Measurements from ENCODE around the gene RRAGC. TPM values are rescaled to one million over a fixed set of nuclear protein-coding genes. Genes with fewer than 3 reads are reported as not detected.

Gene RRAGC
- total RNA-seq, 6 experiments from 2014 or later = 7.6 to 16.5 (median 8.6) TPM

GRCh38 chr1:38818175-38818976, 41.2 kb downstream of the RRAGC start:
- H3K4me3 ChIP-seq = peak overlapping the region; percentile 5 to 28 (median 5)
- peaks cover 0 to 14% of the 10 kb centered on the region in 2 donors for H3K27me3 ChIP-seq
- TF ChIP-seq CTCF (IDR thresholded peaks at IDR 0.05) (peak; percentile 61 to 94 (median 78)), POLR2A (IDR thresholded peaks at IDR 0.05) (no peak)
- WGBS (ENCODE audit: insufficient coverage, low coverage, low lambda C conversion rate, missing lambda C conversion rate) = 4% methylated on average over 12 of the region's 70 CpGs
- ATAC-seq (peak; percentile 53 to 73 (median 66)), DNase-seq (peak in 1 of 3 donors; percentile 35)
- H3K9me3 ChIP-seq = no peaks in the 10 kb centered on the region
- no peak overlapping the region for H3K27ac ChIP-seq
- no peaks in the 10 kb centered on the region for H3K36me3 ChIP-seq
- H3K4me1 ChIP-seq = peaks cover 0 to 11% (median 3%) of the 10 kb centered on the region in 4 donors
- intact Hi-C loops (cut with DNase I) = no loop called here

GRCh38 chr1:38817267-38818174, 42.1 kb downstream of the RRAGC start:
- 85% methylated on average over 5 of the region's 45 CpGs for WGBS (ENCODE audit: insufficient coverage, low coverage, low lambda C conversion rate, missing lambda C conversion rate)
- ATAC-seq (peak in 2 of 4 donors; percentile 19), DNase-seq (no peak)
- Histone ChIP-seq H3K4me1 (peaks cover 0 to 11% (median 3%) of the 10 kb centered on the region in 4 donors), H3K4me3 (peak overlapping the region; percentile 5 to 28 (median 5)), H3K36me3 (no peaks in the 10 kb centered on the region), H3K27me3 (peaks cover 0 to 14% of the 10 kb centered on the region in 2 donors), H3K9me3 (no peaks in the 10 kb centered on the region), H3K27ac (no peak overlapping the region)
- intact Hi-C loops (cut with DNase I) = no loop called here
- TF ChIP-seq POLR2A (IDR thresholded peaks at IDR 0.05) (no peak), CTCF (IDR thresholded peaks at IDR 0.05) (no peak)

- DNase-seq (no peak), ATAC-seq (peak in 1 of 4 donors; percentile 17)
- H3K4me1 ChIP-seq = peaks cover 0 to 11% (median 3%) of the 10 kb centered on the region in 4 donors
- H3K27me3 ChIP-seq = peaks cover 0 to 14% of the 10 kb centered on the region in 2 donors
- no peaks in the 10 kb centered on the region for H3K36me3 ChIP-seq
- H3K27ac ChIP-seq = no peak overlapping the region
- H3K4me3 ChIP-seq = no peak overlapping the region
- TF ChIP-seq CTCF (IDR thresholded peaks at IDR 0.05) (no peak), POLR2A (IDR thresholded peaks at IDR 0.05) (no peak)
- intact Hi-C loops (cut with DNase I) = no loop called here
- no peaks in the 10 kb centered on the region for H3K9me3 ChIP-seq
- WGBS (ENCODE audit: insufficient coverage, low coverage, low lambda C conversion rate, missing lambda C conversion rate) = 21% methylated on average over 13 of the region's 36 CpGs
These were observed 43.5 kb downstream of the RRAGC start for GRCh38 chr1:38815903-38816627.

GRCh38 chr1:38814984-38815464, 44.5 kb downstream of the RRAGC start:
- TF ChIP-seq CTCF (IDR thresholded peaks at IDR 0.05) = no peak
- no peak for TF ChIP-seq POLR2A (IDR thresholded peaks at IDR 0.05)
- ATAC-seq (no peak), DNase-seq (no peak)
- WGBS (ENCODE audit: insufficient coverage, low coverage, low lambda C conversion rate, missing lambda C conversion rate) = 19% methylated on average over 1 of the region's 1 CpG
- Histone ChIP-seq H3K27ac (no peak overlapping the region), H3K4me1 (peaks cover 0 to 11% (median 3%) of the 10 kb centered on the region in 4 donors), H3K27me3 (peaks cover 0 to 14% of the 10 kb centered on the region in 2 donors), H3K4me3 (no peak overlapping the region), H3K36me3 (no peaks in the 10 kb centered on the region), H3K9me3 (no peaks in the 10 kb centered on the region)
- intact Hi-C loops (cut with DNase I) = no loop called here

Data from right lobe of liver (tissue), 6 donors.